Tibial nerve (tissue), 4 donors: ENCODE measurements around the gene EBF4. TPM values are rescaled to one million over a fixed set of nuclear protein-coding genes. Genes with fewer than 3 reads are reported as not detected.

Experiments used
- DNase-seq, 2 donors: peaks; one replicate each; pipeline ENCODE4 v3.0.0-alpha.2; 2019; ENCODE audit warnings: low spot score in 2 of 2
- H3K27ac ChIP-seq, 4 donors: fragments of 200-600 bp; sonication (generic) in 3 of 4; one replicate each; pipeline ENCODE4 v1.5.1; 2017 to 2019; ENCODE audit warnings: mild to moderate bottlenecking in 1 of 4
- H3K27me3 ChIP-seq, 2 donors: fragments of 200-600 bp; sonication (generic) in 1 of 2; one replicate each; pipeline versions ENCODE4 v1.5.1 to v1.6.0; 2017 to 2019
- H3K36me3 ChIP-seq, 3 donors: fragments of 200-600 bp; sonication (generic); one replicate each; pipeline ENCODE4 v1.5.1; 2018 to 2019
- H3K4me1 ChIP-seq, 4 donors: fragments of 200-600 bp; sonication (generic) in 3 of 4; one replicate each; pipeline ENCODE4 v1.5.1; 2017 to 2019
- H3K4me3 ChIP-seq, 4 donors: fragments of 200-600 bp; sonication (generic) in 3 of 4; one replicate each; pipeline ENCODE4 v1.5.1; 2017 to 2019; ENCODE audit warnings: mild to moderate bottlenecking in 1 of 4, moderate library complexity in 1 of 4
- H3K9me3 ChIP-seq, 4 donors: fragments of 200-600 bp; sonication (generic) in 3 of 4; one replicate each; pipeline ENCODE4 v1.5.1; 2017 to 2019
- EP300 ChIP-seq, 2 donors: sonication (generic); formaldehyde crosslinking; IDR thresholded peaks; one replicate each; pipeline ENCODE4 v1.6.1; 2017; ENCODE audit warnings: antibody characterized with exemption in 2 of 2, mild to moderate bottlenecking in 1 of 2
- POLR2A ChIP-seq, 2 donors: fragments of 450-650 bp; IDR thresholded peaks; one replicate each; pipeline ENCODE4 v1.6.1; 2017; ENCODE audit warnings: antibody characterized with exemption in 2 of 2, mild to moderate bottlenecking in 2 of 2, moderate library complexity in 2 of 2
- WGBS, 2 donors: methylation state at CpG; one replicate each; pipeline ENCODE4 v1.1.5; 2018; 5-methylcytosine and 5-hydroxymethylcytosine counted together
- total RNA-seq, 4 donors: library from RNA; depleted of rRNA; stranded (reverse); fragments of >200 nt; gene quantifications; one replicate each; pipeline ENCODE4 v1.1.0, GENCODE V29; 2016
- TF ChIP-seq, protein P1 (sequence below), 5 experiments: fragments of 200-600 bp in 3 of 5; fragments of 450-650 bp in 2 of 5; sonication (generic) in 3 of 5; IDR thresholded peaks; one replicate each; pipeline ENCODE4 v1.5.1; 2016 to 2019; ENCODE audit warnings: antibody characterized with exemption in 5 of 5, mild to moderate bottlenecking in 3 of 5, moderate library complexity in 2 of 5

The EBF4 gene
- total RNA-seq, 4 donors from 2014 or later = 4.8 to 17.5 (median 10.4) TPM

DNA sequence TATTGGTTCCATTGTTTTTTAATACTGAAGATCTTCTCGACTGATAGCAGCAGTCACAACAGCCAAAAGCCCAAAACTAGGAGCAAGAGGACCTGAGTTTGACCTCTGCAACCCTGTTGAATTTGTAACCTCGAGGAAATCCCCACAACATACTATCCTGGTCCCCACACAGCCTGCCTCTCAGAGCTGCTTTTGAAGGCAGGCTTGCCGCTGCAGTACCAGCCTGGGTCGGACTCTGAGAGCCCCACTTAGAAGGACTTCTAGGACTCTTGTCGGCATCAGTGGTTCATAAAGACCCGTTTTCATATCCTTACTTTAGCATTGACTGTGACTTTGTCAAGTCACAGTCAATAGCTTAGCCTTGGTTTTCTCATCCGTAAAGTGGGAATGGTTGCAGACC lies 49.3 kb downstream of the EBF4 start:
- Histone ChIP-seq H3K27ac (no peak overlapping the region), H3K36me3 (no peaks in the 10 kb centered on the region), H3K27me3 (peaks cover 0 to 7% of the 10 kb centered on the region in 2 donors), H3K9me3 (no peaks in the 10 kb centered on the region), H3K4me1 (no peaks in the 10 kb centered on the region), H3K4me3 (no peak overlapping the region)
- 77 to 85% methylated on average over 7 of the region's 7 CpGs for WGBS, 2 donors
- TF ChIP-seq POLR2A (IDR thresholded peaks at IDR 0.05) = no peak
- TF ChIP-seq, protein P1, sequence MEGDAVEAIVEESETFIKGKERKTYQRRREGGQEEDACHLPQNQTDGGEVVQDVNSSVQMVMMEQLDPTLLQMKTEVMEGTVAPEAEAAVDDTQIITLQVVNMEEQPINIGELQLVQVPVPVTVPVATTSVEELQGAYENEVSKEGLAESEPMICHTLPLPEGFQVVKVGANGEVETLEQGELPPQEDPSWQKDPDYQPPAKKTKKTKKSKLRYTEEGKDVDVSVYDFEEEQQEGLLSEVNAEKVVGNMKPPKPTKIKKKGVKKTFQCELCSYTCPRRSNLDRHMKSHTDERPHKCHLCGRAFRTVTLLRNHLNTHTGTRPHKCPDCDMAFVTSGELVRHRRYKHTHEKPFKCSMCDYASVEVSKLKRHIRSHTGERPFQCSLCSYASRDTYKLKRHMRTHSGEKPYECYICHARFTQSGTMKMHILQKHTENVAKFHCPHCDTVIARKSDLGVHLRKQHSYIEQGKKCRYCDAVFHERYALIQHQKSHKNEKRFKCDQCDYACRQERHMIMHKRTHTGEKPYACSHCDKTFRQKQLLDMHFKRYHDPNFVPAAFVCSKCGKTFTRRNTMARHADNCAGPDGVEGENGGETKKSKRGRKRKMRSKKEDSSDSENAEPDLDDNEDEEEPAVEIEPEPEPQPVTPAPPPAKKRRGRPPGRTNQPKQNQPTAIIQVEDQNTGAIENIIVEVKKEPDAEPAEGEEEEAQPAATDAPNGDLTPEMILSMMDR (IDR thresholded peaks at IDR 0.05) = no peak
- no peak for TF ChIP-seq EP300 (IDR thresholded peaks at IDR 0.05)
- DNase-seq = no peak

DNA sequence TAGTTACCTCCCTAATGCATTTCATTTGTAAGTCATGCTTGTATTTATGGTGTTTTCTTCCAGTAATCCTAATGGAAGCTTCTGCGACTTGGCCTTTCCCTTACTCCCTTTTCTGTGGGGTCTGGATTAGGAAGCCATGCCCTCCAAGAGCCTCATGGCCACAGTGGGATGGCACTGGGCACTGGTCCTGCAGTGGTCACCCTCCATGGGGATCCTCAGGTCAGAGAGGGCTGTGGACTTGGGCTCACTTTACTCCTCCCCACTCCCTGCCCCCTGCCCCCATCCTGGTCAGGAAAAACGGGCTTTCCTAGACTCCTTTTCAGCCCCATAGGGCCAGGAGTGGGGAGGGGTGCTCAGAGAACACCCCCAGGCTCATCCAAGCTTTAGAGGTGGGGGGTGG lies 49.9 kb downstream of the EBF4 start:
- DNase-seq = no peak
- 75 to 92% methylated on average over 1 to 2 of the region's 2 CpGs for WGBS, 2 donors
- TF ChIP-seq, protein P1 (IDR thresholded peaks at IDR 0.05) = no peak
- no peak for TF ChIP-seq POLR2A (IDR thresholded peaks at IDR 0.05)
- no peak for TF ChIP-seq EP300 (IDR thresholded peaks at IDR 0.05)
- H3K4me3 ChIP-seq = no peak overlapping the region
- no peaks in the 10 kb centered on the region for H3K9me3 ChIP-seq
- peaks cover 0 to 7% of the 10 kb centered on the region in 2 donors for H3K27me3 ChIP-seq
- H3K4me1 ChIP-seq = no peaks in the 10 kb centered on the region
- H3K27ac ChIP-seq = no peak overlapping the region
- no peaks in the 10 kb centered on the region for H3K36me3 ChIP-seq

DNA sequence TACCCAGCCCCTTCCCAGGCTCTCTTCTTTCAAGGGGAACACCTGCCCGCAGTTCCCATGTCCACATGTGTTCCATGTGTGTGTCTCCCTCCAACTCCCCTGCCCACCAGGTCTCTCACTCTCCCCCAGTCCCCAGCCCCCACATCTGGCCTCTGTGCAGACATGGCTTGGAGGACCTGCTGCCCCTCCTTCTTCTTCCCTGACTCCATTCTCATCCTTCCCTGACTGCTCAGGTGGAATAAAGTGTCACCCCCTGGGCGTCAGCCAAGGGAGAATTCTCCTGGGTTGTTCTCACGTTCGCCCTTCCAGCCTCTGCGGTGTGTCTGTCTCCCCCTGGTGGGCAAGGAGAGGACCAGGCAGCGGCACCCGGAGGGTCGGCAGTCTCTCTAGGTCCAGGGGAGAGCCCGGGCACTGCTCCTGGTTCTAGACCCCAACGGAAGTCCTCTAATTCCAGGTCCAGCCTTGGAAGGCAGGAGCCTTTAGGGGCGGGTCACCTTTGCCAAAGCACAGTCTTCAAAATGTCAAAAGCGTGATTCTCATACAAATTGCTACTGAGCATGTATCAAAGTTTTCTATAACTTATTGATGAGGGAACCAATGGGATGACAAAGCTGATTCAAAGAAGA lies 50.5 kb downstream of the EBF4 start:
- H3K4me3 ChIP-seq = no peak overlapping the region
- DNase-seq = peak in 1 of 2 donors; percentile 38
- H3K9me3 ChIP-seq = no peaks in the 10 kb centered on the region
- H3K36me3 ChIP-seq = no peaks in the 10 kb centered on the region
- peaks cover 0 to 7% of the 10 kb centered on the region in 2 donors for H3K27me3 ChIP-seq
- no peak overlapping the region for H3K27ac ChIP-seq
- TF ChIP-seq, protein P1 (IDR thresholded peaks at IDR 0.05) = peak; percentile 55 to 72 (median 60)
- no peak for TF ChIP-seq POLR2A (IDR thresholded peaks at IDR 0.05)
- TF ChIP-seq EP300 (IDR thresholded peaks at IDR 0.05) = no peak
- no peaks in the 10 kb centered on the region for H3K4me1 ChIP-seq
- WGBS, 2 donors = 9 to 10% methylated on average over 10 to 12 of the region's 12 CpGs

DNA sequence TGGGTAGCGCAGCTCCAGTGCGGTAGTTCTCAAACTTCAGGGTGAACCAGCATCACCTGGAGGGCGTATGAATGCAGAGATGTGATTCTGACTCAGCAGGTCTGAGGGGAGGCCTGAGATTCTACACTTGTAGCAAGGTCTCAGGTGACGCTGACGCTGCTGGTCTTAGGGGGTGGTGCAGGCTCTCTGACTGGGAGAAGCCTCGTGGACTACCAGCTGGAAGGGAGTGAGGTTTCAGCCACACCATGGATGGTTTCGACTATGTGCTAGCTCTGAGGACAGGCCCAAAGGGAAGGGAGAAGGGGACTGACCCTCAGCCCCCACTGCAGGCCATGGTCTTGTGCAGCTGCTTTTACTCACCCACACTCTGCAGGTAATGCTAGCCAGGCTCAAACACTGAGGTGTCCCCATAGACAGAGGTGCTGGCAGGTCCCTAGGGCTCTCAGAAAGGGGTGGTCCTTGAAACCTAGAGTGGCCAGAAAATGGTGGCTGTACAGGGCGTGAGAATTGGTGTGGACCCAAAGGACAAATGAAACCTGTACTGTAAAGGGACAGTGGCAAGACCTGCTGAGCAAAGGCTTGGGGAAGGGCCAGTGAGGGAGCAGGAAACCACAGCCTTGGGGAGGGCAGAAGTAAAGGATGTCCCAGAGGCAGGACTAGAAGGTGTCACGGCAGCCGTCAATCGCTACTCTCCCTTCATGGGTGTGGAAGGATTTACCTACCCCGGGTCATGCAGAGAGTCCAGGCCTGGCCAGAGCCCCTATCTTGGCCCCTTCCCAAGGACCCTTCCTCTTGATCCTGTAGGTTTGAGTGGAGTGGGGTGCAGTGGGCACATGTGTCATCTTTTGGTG lies 52.7 kb downstream of the EBF4 start:
- Histone ChIP-seq H3K4me1 (peaks cover 0 to 3% (median under 1%) of the 10 kb centered on the region in 4 donors), H3K9me3 (no peaks in the 10 kb centered on the region), H3K27me3 (peaks cover 0 to 23% of the 10 kb centered on the region in 2 donors), H3K4me3 (no peak overlapping the region), H3K36me3 (no peaks in the 10 kb centered on the region), H3K27ac (no peak overlapping the region)
- 70 to 78% methylated on average over 9 to 12 of the region's 12 CpGs for WGBS, 2 donors
- DNase-seq = no peak
- no peak for TF ChIP-seq EP300 (IDR thresholded peaks at IDR 0.05)
- TF ChIP-seq POLR2A (IDR thresholded peaks at IDR 0.05) = no peak
- TF ChIP-seq, protein P1 (IDR thresholded peaks at IDR 0.05) = no peak
